Hippocampal formation (tissue), 2 donors: ENCODE data around the gene SCYGR2.

Experiments
- DNase-seq, 2 donors: peaks; one replicate each; lab custom pipeline; 2025; lab: John Stamatoyannopoulos, UW

The SCYGR2 gene

GRCh38 chr2:227612546-227613271 lies 14.0 kb downstream of the SCYGR2 start:
- no peak for DNase-seq

GRCh38 chr2:227613272-227613660 lies 14.6 kb downstream of the SCYGR2 start:
- no peak for DNase-seq

GRCh38 chr2:227614246-227614645 lies 15.6 kb downstream of the SCYGR2 start:
- no peak for DNase-seq

- DNase-seq, result no peak
Measured at GRCh38 chr2:227614740-227615139, 16.0 kb downstream of the SCYGR2 start, which contains the start of gene SCYGR3. SCYGR3 (minus strand) TSS chr2:227614840; CDS start chr2:227614840, 0 bp downstream.

GRCh38 chr2:227615181-227615580 lies 16.5 kb downstream of the SCYGR2 start:
- DNase-seq, result no peak

- DNase-seq, result no peak
Measured at GRCh38 chr2:227615906-227616305, 17.2 kb downstream of the SCYGR2 start.

- DNase-seq, result no peak
Measured at GRCh38 chr2:227616631-227617030, 17.9 kb downstream of the SCYGR2 start.

- no peak for DNase-seq
Measured at GRCh38 chr2:227617316-227618230, 18.9 kb downstream of the SCYGR2 start, which contains the start of gene SCYGR4. SCYGR4 (plus strand) TSS chr2:227617498; CDS start chr2:227617498, 0 bp downstream.

GRCh38 chr2:227623226-227623625 lies 24.5 kb downstream of the SCYGR2 start:
- DNase-seq, result no peak

- no peak for DNase-seq
Measured at GRCh38 chr2:227625420-227625819, 26.7 kb downstream of the SCYGR2 start.

- DNase-seq, result no peak
Measured at GRCh38 chr2:227626580-227627151, 28.0 kb downstream of the SCYGR2 start.

GRCh38 chr2:227627769-227628168 lies 29.1 kb downstream of the SCYGR2 start:
- DNase-seq, result no peak

GRCh38 chr2:227629435-227629834 lies 30.7 kb downstream of the SCYGR2 start:
- no peak for DNase-seq

GRCh38 chr2:227630322-227630721 lies 31.6 kb downstream of the SCYGR2 start:
- no peak for DNase-seq

GRCh38 chr2:227632827-227633226 lies 34.1 kb downstream of the SCYGR2 start:
- DNase-seq, result no peak

GRCh38 chr2:227634201-227634600 lies 35.5 kb downstream of the SCYGR2 start:
- no peak for DNase-seq

GRCh38 chr2:227642656-227643055 lies 44.0 kb downstream of the SCYGR2 start:
- no peak for DNase-seq

- no peak for DNase-seq
Measured at GRCh38 chr2:227643990-227644551, 45.4 kb downstream of the SCYGR2 start.
